GM12878 (cell line): Measurements from ENCODE around the gene TCF25.

Experiments
- SMC3 ChIP-seq: IDR thresholded peaks from 2 replicates; pipeline ENCODE4 v1.6.1; 2011; ENCODE audit warnings: low read length, improper control_type of control experiment, borderline replicate concordance
- USF2 ChIP-seq: IDR thresholded peaks from 2 replicates; pipeline ENCODE4 v1.6.1; 2011; ENCODE audit warnings: low read depth, low read length, improper control_type of control experiment, borderline replicate concordance
- YY1 ChIP-seq: IDR thresholded peaks from 2 replicates; pipeline ENCODE4 v1.6.1; 2011; ENCODE audit warnings: low read depth, mild to moderate bottlenecking, low read length
- ZNF274 ChIP-seq: IDR thresholded peaks from one replicate; pipeline ENCODE4 v1.8.0; 2011; ENCODE audit not compliant: insufficient read length, insufficient read depth
- TF ChIP-seq, protein P1 (sequence below): fragments of 450-650 bp; formaldehyde crosslinking; IDR thresholded peaks from 2 replicates; pipeline ENCODE4 v1.5.0; 2022; ENCODE audit warnings: mild to moderate bottlenecking, missing genetic modification characterization

DNA sequence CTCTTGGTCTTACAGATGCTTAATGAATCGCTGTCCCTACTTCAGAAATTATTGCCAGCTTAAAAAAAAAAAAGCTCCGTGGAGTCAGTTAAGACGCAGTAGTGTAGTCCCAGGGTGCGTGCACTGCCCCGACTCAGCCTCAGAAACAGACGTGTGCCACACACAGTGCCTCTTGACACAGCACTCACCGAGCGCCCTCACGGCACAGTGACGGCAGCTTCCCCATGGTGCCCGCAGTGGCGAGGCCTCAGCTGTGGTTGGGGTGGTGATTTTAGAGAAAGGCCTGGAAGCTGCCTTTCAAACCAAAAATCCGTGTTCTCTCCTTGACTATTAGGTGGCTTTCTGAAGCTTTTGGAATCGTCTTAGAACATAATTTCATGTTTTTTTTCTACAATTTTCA lies 13.9 kb downstream of the TCF25 start:
- TF ChIP-seq ZNF274 (no peak), YY1 (no peak), USF2 (no peak), SMC3 (no peak)
- TF ChIP-seq, protein P1, sequence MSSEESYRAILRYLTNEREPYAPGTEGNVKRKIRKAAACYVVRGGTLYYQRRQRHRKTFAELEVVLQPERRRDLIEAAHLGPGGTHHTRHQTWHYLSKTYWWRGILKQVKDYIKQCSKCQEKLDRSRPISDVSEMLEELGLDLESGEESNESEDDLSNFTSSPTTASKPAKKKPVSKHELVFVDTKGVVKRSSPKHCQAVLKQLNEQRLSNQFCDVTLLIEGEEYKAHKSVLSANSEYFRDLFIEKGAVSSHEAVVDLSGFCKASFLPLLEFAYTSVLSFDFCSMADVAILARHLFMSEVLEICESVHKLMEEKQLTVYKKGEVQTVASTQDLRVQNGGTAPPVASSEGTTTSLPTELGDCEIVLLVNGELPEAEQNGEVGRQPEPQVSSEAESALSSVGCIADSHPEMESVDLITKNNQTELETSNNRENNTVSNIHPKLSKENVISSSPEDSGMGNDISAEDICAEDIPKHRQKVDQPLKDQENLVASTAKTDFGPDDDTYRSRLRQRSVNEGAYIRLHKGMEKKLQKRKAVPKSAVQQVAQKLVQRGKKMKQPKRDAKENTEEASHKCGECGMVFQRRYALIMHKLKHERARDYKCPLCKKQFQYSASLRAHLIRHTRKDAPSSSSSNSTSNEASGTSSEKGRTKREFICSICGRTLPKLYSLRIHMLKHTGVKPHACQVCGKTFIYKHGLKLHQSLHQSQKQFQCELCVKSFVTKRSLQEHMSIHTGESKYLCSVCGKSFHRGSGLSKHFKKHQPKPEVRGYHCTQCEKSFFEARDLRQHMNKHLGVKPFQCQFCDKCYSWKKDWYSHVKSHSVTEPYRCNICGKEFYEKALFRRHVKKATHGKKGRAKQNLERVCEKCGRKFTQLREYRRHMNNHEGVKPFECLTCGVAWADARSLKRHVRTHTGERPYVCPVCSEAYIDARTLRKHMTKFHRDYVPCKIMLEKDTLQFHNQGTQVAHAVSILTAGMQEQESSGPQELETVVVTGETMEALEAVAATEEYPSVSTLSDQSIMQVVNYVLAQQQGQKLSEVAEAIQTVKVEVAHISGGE: no peak
